H1 (cell line): Measurements from ENCODE around the gene POU6F2. TPM values are rescaled to one million over a fixed set of nuclear protein-coding genes. Genes with fewer than 3 reads are reported as not detected.

ENCODE experiments used
- CTCF ChIA-PET: fragments of 300-600 bp; sonication (Branson Sonifier 250); formaldehyde crosslinking; loops from one replicate; lab custom pipeline; 2021; ENCODE audit not compliant: partially characterized antibody; lab: Charles Lee
- POLR2A ChIA-PET: fragments of 300-600 bp; sonication (Branson Sonifier 250); formaldehyde crosslinking; loops from one replicate; lab custom pipeline; 2021; ENCODE audit warnings: inconsistent platforms; ENCODE audit not compliant: partially characterized antibody; lab: Charles Lee
- DNase-seq, 2 experiments: peaks; one replicate each; pipeline versions ENCODE4 v3.0.0 to v3.0.0-alpha.2; 2010 to 2022; ENCODE audit warnings: low spot score in 2 of 2, low read depth in 1 of 2, mixed read lengths in 1 of 2
- FAIRE-seq: peaks from 2 replicates; lab custom pipeline; 2011; peaks lifted over from hg19 to GRCh38; lab: Jason Lieb, UNC
- H2AFZ ChIP-seq: 2 replicates; pipeline ENCODE4 v1.8.1; 2012; ENCODE audit warnings: low read length, inconsistent platforms
- H2AK5ac ChIP-seq: 2 replicates; pipeline ENCODE4 v1.6.1; 2013; ENCODE audit warnings: low read depth, low read length
- H2BK120ac ChIP-seq: replicated peaks from 2 replicates; pipeline ENCODE3; 2013; ENCODE audit warnings: low read depth, low read length, inconsistent platforms
- H2BK12ac ChIP-seq: 2 replicates; pipeline ENCODE4 v1.6.1; 2013; ENCODE audit warnings: low read depth, low read length
- H2BK15ac ChIP-seq: 2 replicates; pipeline ENCODE4 v1.6.1; 2013; ENCODE audit warnings: low read length
- H2BK20ac ChIP-seq: 2 replicates; pipeline ENCODE4 v1.6.1; 2013; ENCODE audit warnings: low read length
- H2BK5ac ChIP-seq: 2 replicates; pipeline ENCODE4 v1.6.1; 2013; ENCODE audit warnings: low read depth, low read length
- H3K14ac ChIP-seq: 2 replicates; pipeline ENCODE4 v1.6.1; 2013; ENCODE audit warnings: inconsistent platforms; ENCODE audit not compliant: insufficient read length
- H3K18ac ChIP-seq: 2 replicates; pipeline ENCODE4 v1.6.1; 2013; ENCODE audit warnings: low read length; ENCODE audit errors: extremely low read depth
- H3K23ac ChIP-seq: 2 replicates; pipeline ENCODE4 v1.6.1; 2013; ENCODE audit warnings: inconsistent platforms; ENCODE audit not compliant: insufficient read length
- H3K23me2 ChIP-seq: 2 replicates; pipeline ENCODE4 v1.6.1; 2013; ENCODE audit warnings: low read depth, low read length
- H3K27ac ChIP-seq: 2 replicates; pipeline ENCODE4 v1.6.1; 2011; ENCODE audit warnings: low read depth, low read length, inconsistent platforms
- H3K27me3 ChIP-seq, 4 experiments: replicated peaks in 1 of 4; 1 replicate in 1 of 4; 2 replicates in 3 of 4; pipeline versions ENCODE4 v1.6.1 to v1.8.1; 2011 to 2013; ENCODE audit warnings: low read length in 3 of 4, mild to moderate bottlenecking in 3 of 4, inconsistent platforms in 2 of 4, mixed read lengths in 2 of 4, moderate library complexity in 1 of 4; ENCODE audit not compliant: control insufficient read depth in 3 of 4, insufficient read depth in 3 of 4; ENCODE audit errors: extremely low read depth in 1 of 4
- H3K36me3 ChIP-seq, 4 experiments: 2 replicates each; pipeline versions ENCODE4 v1.6.1 to v1.8.1; 2011 to 2013; ENCODE audit warnings: mild to moderate bottlenecking in 4 of 4, low read length in 3 of 4, moderate library complexity in 2 of 4, control low read depth in 1 of 4, inconsistent platforms in 1 of 4; ENCODE audit not compliant: insufficient read depth in 4 of 4, control insufficient read depth in 2 of 4
- H3K4ac ChIP-seq: replicated peaks from 2 replicates; pipeline ENCODE3; 2013; ENCODE audit warnings: low read length, low read depth, mixed read lengths, inconsistent platforms; ENCODE audit not compliant: insufficient read length
- H3K4me1 ChIP-seq, 4 experiments: replicated peaks in 1 of 4; 1 replicate in 1 of 4; 2 replicates in 3 of 4; pipeline versions ENCODE4 v1.6.1 to v1.8.1; 2011 to 2013; ENCODE audit warnings: low read length in 3 of 4, inconsistent platforms in 2 of 4, mixed read lengths in 1 of 4; ENCODE audit not compliant: insufficient read depth in 4 of 4, control insufficient read depth in 3 of 4
- H3K4me2 ChIP-seq, 2 experiments: 2 replicates each; pipeline versions ENCODE4 v1.6.1 to v1.8.1; 2011 to 2013; ENCODE audit warnings: low read depth in 2 of 2, low read length in 2 of 2, control low read depth in 1 of 2, inconsistent platforms in 1 of 2, mild to moderate bottlenecking in 1 of 2; ENCODE audit not compliant: insufficient read depth in 1 of 2
- H3K4me3 ChIP-seq, 4 experiments: fragments of 200-600, 300-600 bp in 1 of 4; sonication (generic), shearing (Covaris generic), sonication (Bioruptor Twin) in 1 of 4; 2 replicates each; pipeline versions ENCODE4 v1.5.1 to v1.8.1; 2011 to 2016; ENCODE audit warnings: low read length in 4 of 4, low read depth in 3 of 4, control low read depth in 2 of 4, inconsistent platforms in 2 of 4, mild to moderate bottlenecking in 2 of 4, mixed read lengths in 1 of 4, moderate library complexity in 1 of 4; ENCODE audit not compliant: insufficient read depth in 2 of 4; ENCODE audit errors: extremely low read depth in 1 of 4
- H3K56ac ChIP-seq: replicated peaks from 2 replicates; pipeline ENCODE3; 2013; ENCODE audit warnings: low read depth, mild to moderate bottlenecking, mixed read lengths, low read length, inconsistent platforms; ENCODE audit not compliant: insufficient read length
- H3K79me1 ChIP-seq: 2 replicates; pipeline ENCODE4 v1.6.1; 2013; ENCODE audit warnings: low read depth, low read length, control low read depth
- H3K79me2 ChIP-seq, 2 experiments: 2 replicates each; pipeline versions ENCODE4 v1.6.1 to v1.8.1; 2012 to 2013; ENCODE audit warnings: low read length in 2 of 2, mild to moderate bottlenecking in 2 of 2, inconsistent platforms in 1 of 2; ENCODE audit not compliant: insufficient read depth in 2 of 2, control insufficient read depth in 1 of 2
- H3K9ac ChIP-seq, 4 experiments: replicated peaks in 1 of 4; 1 replicate in 1 of 4; 2 replicates in 3 of 4; pipeline versions ENCODE4 v1.6.1 to v1.8.1; 2011 to 2013; ENCODE audit warnings: low read depth in 3 of 4, low read length in 3 of 4, control low read depth in 2 of 4, mild to moderate bottlenecking in 2 of 4, moderate library complexity in 2 of 4, inconsistent platforms in 1 of 4; ENCODE audit errors: extremely low read depth in 1 of 4
- H3K9me3 ChIP-seq, 2 experiments: 2 replicates each; pipeline versions ENCODE4 v1.6.1 to v1.8.1; 2012 to 2013; ENCODE audit warnings: mild to moderate bottlenecking in 2 of 2, moderate library complexity in 2 of 2, control low read depth in 1 of 2, inconsistent platforms in 1 of 2, low read depth in 1 of 2, low read length in 1 of 2, mixed read lengths in 1 of 2; ENCODE audit not compliant: insufficient read depth in 2 of 2
- H4K20me1 ChIP-seq, 2 experiments: replicated peaks in 1 of 2; 2 replicates each; pipeline versions ENCODE3 to v1.8.1; 2011 to 2013; ENCODE audit warnings: inconsistent platforms in 2 of 2, low read length in 2 of 2, mild to moderate bottlenecking in 1 of 2; ENCODE audit not compliant: insufficient read depth in 2 of 2, control insufficient read depth in 1 of 2
- H4K5ac ChIP-seq: 2 replicates; pipeline ENCODE4 v1.6.1; 2013; ENCODE audit warnings: low read length, low read depth, mixed read lengths, inconsistent platforms; ENCODE audit not compliant: insufficient read length
- H4K8ac ChIP-seq: 2 replicates; pipeline ENCODE4 v1.8.0; 2013; ENCODE audit warnings: mild to moderate bottlenecking, moderate library complexity, low read length, inconsistent platforms; ENCODE audit not compliant: insufficient read depth; ENCODE audit errors: extremely low read depth
- H4K91ac ChIP-seq: replicated peaks from 2 replicates; pipeline ENCODE3; 2013; ENCODE audit warnings: low read length, mixed read lengths, inconsistent platforms; ENCODE audit not compliant: insufficient read length
- ATF2 ChIP-seq: IDR thresholded peaks from 2 replicates; pipeline ENCODE4 v1.6.1; 2012; ENCODE audit warnings: low read length, inconsistent platforms
- ATF3 ChIP-seq: IDR thresholded peaks from 2 replicates; pipeline ENCODE4 v1.6.1; 2011; ENCODE audit warnings: low read depth, mild to moderate bottlenecking, low read length; ENCODE audit not compliant: insufficient read depth
- BRCA1 ChIP-seq: IDR thresholded peaks from 2 replicates; pipeline ENCODE4 v1.6.1; 2012; ENCODE audit warnings: low read depth, low read length, improper control_type of control experiment
- CHD2 ChIP-seq: IDR thresholded peaks from 2 replicates; pipeline ENCODE4 v1.6.1; 2012; ENCODE audit warnings: low read length, improper control_type of control experiment
- EGR1 ChIP-seq: IDR thresholded peaks from 2 replicates; pipeline ENCODE4 v1.6.1; 2011; ENCODE audit warnings: low read depth, low read length, borderline replicate concordance
- EZH2 ChIP-seq: fragments of 200-600 bp; sonication (generic); IDR thresholded peaks from 2 replicates; pipeline ENCODE4 v1.7.1; 2012; ENCODE audit warnings: low read depth, mild to moderate bottlenecking, moderate library complexity, low read length, inconsistent platforms; ENCODE audit not compliant: severe bottlenecking
- PHF8 ChIP-seq: fragments of 200-600 bp; sonication (generic); conservative IDR thresholded peaks from 2 replicates; pipeline ENCODE4 v1.7.1; 2012; ENCODE audit warnings: low read depth, mild to moderate bottlenecking, inconsistent platforms, low read length, moderate library complexity
- RAD21 ChIP-seq, 2 experiments: IDR thresholded peaks in 1 of 2; conservative IDR thresholded peaks in 1 of 2; 2 replicates each; pipeline ENCODE4 v1.6.1; 2011; ENCODE audit warnings: low read depth in 2 of 2, low read length in 2 of 2, improper control_type of control experiment in 1 of 2, inconsistent platforms in 1 of 2, mild to moderate bottlenecking in 1 of 2, moderate library complexity in 1 of 2
- RNF2 ChIP-seq: fragments of 200-900, 300-1000 bp; sonication (generic); IDR thresholded peaks from 2 replicates; pipeline ENCODE4 v1.7.1; 2016; ENCODE audit warnings: borderline replicate concordance, low read depth, mild to moderate bottlenecking, antibody characterized with exemption, low read length; ENCODE audit not compliant: poor library complexity, severe bottlenecking; ENCODE audit errors: missing control alignments
- SP4 ChIP-seq: IDR thresholded peaks from 2 replicates; pipeline ENCODE4 v1.6.1; 2012; ENCODE audit warnings: low read length, inconsistent platforms
- ZNF274 ChIP-seq: IDR thresholded peaks from 2 replicates; pipeline ENCODE4 v1.7.0; 2012; ENCODE audit warnings: low read length, borderline replicate concordance; ENCODE audit errors: extremely low read depth
- whole genome bisulfite sequencing, 2 experiments: shearing (Covaris generic) in 1 of 2; methylation state at CpG; one replicate each; pipeline versions ENCODE4 v1.1.6 to v1.1.7; 2013 to 2015; ENCODE audit warnings: low lambda C conversion rate in 2 of 2, mixed read lengths in 2 of 2, inconsistent platforms in 1 of 2, low coverage in 1 of 2, missing lambda C conversion rate in 1 of 2; ENCODE audit not compliant: insufficient replicate concordance in 2 of 2, insufficient coverage in 1 of 2, insufficient read length in 1 of 2; ENCODE audit errors: extremely low coverage in 1 of 2, missing lambda C conversion rate in 1 of 2; 5-methylcytosine and 5-hydroxymethylcytosine counted together
- polyA plus RNA-seq, 7 experiments: library from polyadenylated mRNA; depleted of rRNA in 3 of 7; stranded (reverse) in 5 of 7; unstranded in 2 of 7; fragments of >200 nt in 5 of 7; fragments of 200-250 nt in 2 of 7; gene quantifications; 1 replicate in 5 of 7; 2 replicates in 1 of 7; 4 replicates in 1 of 7; pipeline versions ENCODE4 v1.2.1 to v1.2.3, GENCODE V29; 2011 to 2013; ENCODE audit warnings: missing spikeins in 2 of 7, mixed read lengths in 2 of 7
- total RNA-seq: library from RNA; stranded (reverse); fragmentation: NEBNext Ultra II Directional; extraction: Animal tissue kit (Norgen Biotek cat#: 25700); gene quantifications from 2 replicates; pipeline ENCODE4 v1.2.1, GENCODE V29; 2021

The POU6F2 gene
- total and polyA plus RNA-seq, 2 of the 8 experiments (the other 6 are each of a cell fraction or from before 2014, with no cell fraction given), result 1.1 to 2.0 TPM

- Histone ChIP-seq H3K9ac (no peak overlapping the region), H4K20me1 (no peaks in the 10 kb centered on the region), H2BK20ac (no peak overlapping the region), H2AK5ac (no peak overlapping the region), H3K14ac (no peak overlapping the region), H3K4me1 (peaks cover 2 to 16% (median 6%) of the 10 kb centered on the region in 4 experiments; a peak in 6 of 7 replicates), H3K79me1 (no peaks in the 10 kb centered on the region), H4K5ac (no peak overlapping the region), H4K91ac (no peak overlapping the region), H2AFZ (no peak overlapping the region), H3K23ac (no peak overlapping the region), H4K8ac (no peak overlapping the region), H3K9me3 (no peaks in the 10 kb centered on the region), H2BK5ac (no peak overlapping the region), H3K4me3 (no peak overlapping the region), H3K18ac (no peak overlapping the region), H2BK15ac (no peak overlapping the region), H3K79me2 (no peaks in the 10 kb centered on the region), H3K27ac (no peak overlapping the region), H3K23me2 (no peaks in the 10 kb centered on the region), H3K36me3 (no peaks in the 10 kb centered on the region), H2BK120ac (no peak overlapping the region), H3K4me2 (no peak overlapping the region), H3K56ac (no peak overlapping the region), H2BK12ac (no peak overlapping the region), H3K4ac (no peak overlapping the region), H3K27me3 (no peaks in the 10 kb centered on the region)
- no peak for DNase-seq
- WGBS, 2 experiments, result 71% methylated on average over 4 of the region's 4 CpGs; no CpG with 5 or more reads in 1 of the 2 experiments
- CTCF ChIA-PET, result interaction anchor here (2.0 kb wide), 1 partner anchor 45 kb away, joined by 4 read pairs; no protein-coding TSS in a partner anchor
- FAIRE-seq, result no peak
- POLR2A ChIA-PET, result no interaction called here
- TF ChIP-seq ATF2 (no peak), SP4 (no peak), RNF2 (no peak), RAD21 (IDR thresholded peaks at IDR 0.05 in 1 of 2, conservative IDR thresholded peaks at IDR 0.05 in 1 of 2; ENCODE audit: low read depth in 2 of 2, low read length in 2 of 2) (no peak), CHD2 (no peak), BRCA1 (no peak), EGR1 (no peak), PHF8 (no peak), ATF3 (no peak), ZNF274 (no peak), EZH2 (no peak)
Measured at GRCh38 chr7:39313376-39313775, 335.7 kb downstream of the POU6F2 start.
